GM18502 (cell line): Measurements from ENCODE around the gene INO80C.

Experiments
- ATAC-seq: cut with Tn5 transposase; IDR thresholded peaks from one replicate; pipeline ENCODE4 v1.9.1; 2021; ENCODE audit warnings: mild to moderate bottlenecking; ENCODE audit not compliant: unreplicated experiment, poor library complexity

Gene INO80C

GRCh38 chr18:35513181-35513936 is 15.6 kb upstream of the INO80C start:
- no peak for ATAC-seq

GRCh38 chr18:35512761-35513160 is 15.0 kb upstream of the INO80C start:
- no peak for ATAC-seq

GRCh38 chr18:35511833-35512232 is 14.1 kb upstream of the INO80C start:
- peak; percentile 24 for ATAC-seq

GRCh38 chr18:35511428-35511827 is 13.7 kb upstream of the INO80C start:
- peak; percentile 92 for ATAC-seq

- no peak for ATAC-seq
Measured at GRCh38 chr18:35510076-35510651, 12.4 kb upstream of the INO80C start.

GRCh38 chr18:35508746-35509338 is 11.1 kb upstream of the INO80C start:
- no peak for ATAC-seq

GRCh38 chr18:35508030-35508429 is 10.3 kb upstream of the INO80C start:
- ATAC-seq = no peak

- no peak for ATAC-seq
Measured at GRCh38 chr18:35507623-35508022, 9.9 kb upstream of the INO80C start.

GRCh38 chr18:35507192-35507591 is 9.4 kb upstream of the INO80C start:
- no peak for ATAC-seq

- no peak for ATAC-seq
Measured at GRCh38 chr18:35506024-35506712, 8.4 kb upstream of the INO80C start.

GRCh38 chr18:35504996-35505395 is 7.2 kb upstream of the INO80C start:
- no peak for ATAC-seq

GRCh38 chr18:35502052-35502451 is 4.3 kb upstream of the INO80C start:
- ATAC-seq = no peak

- ATAC-seq = no peak
Measured at GRCh38 chr18:35501369-35501768, 3.6 kb upstream of the INO80C start.

- ATAC-seq = no peak
Measured at GRCh38 chr18:35500113-35500512, 2.4 kb upstream of the INO80C start.

- peak; percentile 20 for ATAC-seq
Measured at GRCh38 chr18:35497027-35497369, 762 bp downstream of the INO80C start.

- no peak for ATAC-seq
Measured at GRCh38 chr18:35495536-35496314, 2.0 kb downstream of the INO80C start.

- ATAC-seq = no peak
Measured at GRCh38 chr18:35494251-35495220, 3.2 kb downstream of the INO80C start.

GRCh38 chr18:35491700-35492077 is 6.1 kb downstream of the INO80C start:
- no peak for ATAC-seq

- no peak for ATAC-seq
Measured at GRCh38 chr18:35490894-35491699, 6.7 kb downstream of the INO80C start.
